KOPT-K1 (cell line): ENCODE data around the gene ISM1.

Experiments used
- H3K27ac ChIP-seq: fragments of 200-600 bp; sonication (generic); 2 replicates; pipeline ENCODE4 v1.5.1; 2016; ENCODE audit warnings: antibody characterized with exemption, mild to moderate bottlenecking, low read depth, low read length; ENCODE audit not compliant: poor library complexity, severe bottlenecking
- H3K36me3 ChIP-seq: fragments of 200-600 bp; sonication (generic); 2 replicates; pipeline ENCODE4 v1.5.1; 2017; ENCODE audit warnings: antibody characterized with exemption, mild to moderate bottlenecking, low read length, moderate library complexity; ENCODE audit not compliant: insufficient read depth
- H3K9me3 ChIP-seq: fragments of 200-600 bp; sonication (generic); 2 replicates; pipeline ENCODE4 v1.5.1; 2017; ENCODE audit warnings: antibody characterized with exemption, low read length, mild to moderate bottlenecking; ENCODE audit not compliant: insufficient read depth, poor library complexity, severe bottlenecking

Gene ISM1

GRCh38 chr20:13277663-13278295, 56.7 kb downstream of the ISM1 start:
- Histone ChIP-seq H3K36me3 (no peaks in the 10 kb centered on the region), H3K9me3 (no peaks in the 10 kb centered on the region), H3K27ac (no peak overlapping the region)

- Histone ChIP-seq H3K27ac (no peak overlapping the region), H3K36me3 (no peaks in the 10 kb centered on the region), H3K9me3 (no peaks in the 10 kb centered on the region)
These were observed 57.9 kb downstream of the ISM1 start for GRCh38 chr20:13278812-13279570.

DNA sequence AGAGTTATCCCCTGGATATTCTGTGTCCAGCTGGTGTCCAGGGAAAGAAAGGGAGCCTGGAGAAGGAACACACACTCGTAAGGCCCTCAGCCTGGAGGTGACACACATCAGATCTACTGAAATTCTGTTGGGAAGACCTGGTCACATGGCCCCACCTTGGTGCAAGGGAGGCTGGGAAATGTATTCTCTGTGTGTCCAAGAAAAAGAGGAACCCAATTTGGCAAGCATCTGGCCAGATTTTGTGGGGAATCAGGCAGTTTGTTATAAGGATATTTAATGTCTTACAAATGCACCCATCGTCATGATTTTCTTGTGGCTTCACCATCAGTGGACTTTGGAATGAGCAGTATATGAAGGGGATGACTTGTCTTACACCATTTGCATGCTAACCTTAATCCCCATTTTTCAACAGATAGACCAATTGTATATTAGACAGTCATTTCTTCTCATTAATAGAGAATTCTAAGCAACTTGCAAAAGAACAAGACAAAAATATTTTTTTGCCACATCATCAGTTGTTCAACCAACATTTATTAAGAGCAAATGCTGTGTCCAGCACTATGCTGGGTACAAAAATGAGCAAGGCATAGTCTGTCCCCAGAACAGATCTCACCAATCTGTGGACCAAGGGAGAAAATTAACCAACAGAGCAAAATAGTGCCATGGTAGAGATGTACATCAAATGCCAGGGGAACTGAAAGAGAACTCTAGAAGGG, 59.7 kb downstream of the ISM1 start:
- H3K36me3 ChIP-seq = no peaks in the 10 kb centered on the region
- H3K9me3 ChIP-seq = no peaks in the 10 kb centered on the region
- H3K27ac ChIP-seq = no peak overlapping the region

- Histone ChIP-seq H3K27ac (no peak overlapping the region), H3K36me3 (no peaks in the 10 kb centered on the region), H3K9me3 (no peaks in the 10 kb centered on the region)
These were observed 63.1 kb downstream of the ISM1 start for GRCh38 chr20:13283869-13284829.

DNA sequence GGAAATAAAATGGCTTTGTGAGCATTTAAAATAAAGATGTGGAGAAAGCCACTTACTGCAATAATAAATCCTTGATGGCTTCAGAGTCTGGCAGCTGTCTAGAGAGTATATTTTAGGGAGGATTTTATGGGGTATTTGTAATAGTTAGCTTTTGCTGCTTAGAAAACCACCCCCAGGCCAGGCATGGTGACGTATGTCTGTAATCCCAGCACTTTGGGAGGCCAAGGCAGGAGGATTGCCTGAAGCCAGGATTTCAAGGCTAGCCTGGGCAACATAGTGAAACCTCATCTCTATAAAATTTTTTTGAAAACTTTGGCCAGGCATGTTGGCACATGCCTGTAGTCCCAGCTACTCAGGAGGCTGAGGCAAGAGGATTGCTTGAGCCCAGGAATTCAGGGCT, 63.8 kb downstream of the ISM1 start:
- H3K9me3 ChIP-seq = no peaks in the 10 kb centered on the region
- no peak overlapping the region for H3K27ac ChIP-seq
- H3K36me3 ChIP-seq = no peaks in the 10 kb centered on the region

DNA sequence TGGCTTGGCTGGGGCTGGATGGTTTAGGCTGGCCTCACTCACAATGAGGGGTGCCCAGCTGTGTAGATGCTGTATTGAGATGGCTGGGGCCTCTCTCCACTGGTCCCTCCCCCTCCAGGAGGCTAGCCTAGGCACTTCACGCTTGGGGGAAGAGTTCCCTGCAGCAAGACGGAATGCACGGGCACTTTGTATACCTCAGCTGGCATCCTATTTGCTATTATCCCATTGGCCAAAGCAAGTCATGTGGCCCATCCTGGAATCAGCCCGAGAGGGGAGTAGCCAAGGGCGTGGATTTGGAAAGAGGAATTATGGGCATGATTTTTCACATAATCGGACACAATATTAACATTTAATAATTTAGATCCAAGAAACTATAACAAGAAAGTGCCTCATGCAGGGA, 64.3 kb downstream of the ISM1 start:
- Histone ChIP-seq H3K36me3 (no peaks in the 10 kb centered on the region), H3K9me3 (no peaks in the 10 kb centered on the region), H3K27ac (no peak overlapping the region)

- H3K27ac ChIP-seq = no peak overlapping the region
- H3K36me3 ChIP-seq = no peaks in the 10 kb centered on the region
- no peaks in the 10 kb centered on the region for H3K9me3 ChIP-seq
These were observed 65.0 kb downstream of the ISM1 start for GRCh38 chr20:13286052-13286451.

- no peaks in the 10 kb centered on the region for H3K36me3 ChIP-seq
- H3K9me3 ChIP-seq = no peaks in the 10 kb centered on the region
- H3K27ac ChIP-seq = no peak overlapping the region
These were observed 65.5 kb downstream of the ISM1 start for GRCh38 chr20:13286607-13287006.

DNA sequence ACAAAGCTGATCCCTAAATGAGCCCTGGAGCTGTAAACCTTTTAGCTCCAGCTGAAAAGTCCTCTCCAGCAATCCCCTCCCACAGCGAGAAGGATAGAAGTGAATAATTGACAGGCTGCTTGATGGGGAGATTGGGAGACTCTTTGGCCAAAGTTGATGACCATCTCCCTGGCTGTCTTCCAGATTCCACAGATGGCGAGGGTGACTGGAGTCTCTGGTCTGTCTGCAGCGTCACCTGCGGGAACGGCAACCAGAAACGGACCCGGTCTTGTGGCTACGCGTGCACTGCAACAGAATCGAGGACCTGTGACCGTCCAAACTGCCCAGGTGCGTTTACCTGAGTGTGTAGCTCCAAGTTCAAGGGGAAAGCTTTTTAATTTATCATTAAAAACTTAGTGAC, 67.3 kb downstream of the ISM1 start:
- Histone ChIP-seq H3K36me3 (no peaks in the 10 kb centered on the region), H3K9me3 (no peaks in the 10 kb centered on the region), H3K27ac (no peak overlapping the region)

DNA sequence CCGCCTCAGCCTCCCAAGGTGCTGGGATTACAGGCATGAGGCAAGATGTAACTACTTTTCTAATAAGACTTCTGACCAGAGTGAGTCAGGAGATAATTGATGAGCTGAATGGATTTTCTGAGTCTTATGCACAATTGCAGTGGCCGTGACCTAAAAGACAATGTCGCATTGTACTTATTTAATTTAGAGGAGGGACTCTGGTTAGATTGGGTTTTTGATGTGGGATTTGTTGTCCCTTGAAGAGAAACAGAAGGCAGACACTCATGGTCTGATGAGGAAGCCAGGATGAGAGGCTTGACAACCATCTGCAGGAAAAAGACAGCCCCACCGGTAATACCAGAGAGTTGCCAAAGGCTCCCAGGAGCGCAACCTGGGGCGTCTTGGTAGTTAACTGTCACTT, 68.0 kb downstream of the ISM1 start:
- Histone ChIP-seq H3K9me3 (no peaks in the 10 kb centered on the region), H3K36me3 (no peaks in the 10 kb centered on the region), H3K27ac (no peak overlapping the region)

DNA sequence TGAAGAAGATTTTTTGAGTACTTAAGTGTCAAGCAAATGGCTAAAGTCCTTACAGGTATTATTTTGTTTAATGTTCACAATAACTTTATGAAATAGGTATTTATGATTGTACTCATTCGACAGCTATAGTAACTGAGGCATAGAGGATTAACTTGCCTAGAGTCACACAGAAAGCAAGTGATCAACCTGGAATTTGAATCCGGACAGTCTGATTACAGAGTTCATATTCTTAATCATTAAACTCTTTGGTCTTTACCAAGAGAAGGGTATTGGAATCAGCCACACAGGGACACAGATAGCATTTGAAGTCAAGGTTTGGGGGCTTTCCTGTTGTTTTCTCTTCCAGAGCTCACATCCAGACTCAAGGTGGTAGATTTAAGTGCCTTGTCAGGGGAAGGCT, 69.7 kb downstream of the ISM1 start:
- no peak overlapping the region for H3K27ac ChIP-seq
- H3K9me3 ChIP-seq = no peaks in the 10 kb centered on the region
- H3K36me3 ChIP-seq = no peaks in the 10 kb centered on the region

DNA sequence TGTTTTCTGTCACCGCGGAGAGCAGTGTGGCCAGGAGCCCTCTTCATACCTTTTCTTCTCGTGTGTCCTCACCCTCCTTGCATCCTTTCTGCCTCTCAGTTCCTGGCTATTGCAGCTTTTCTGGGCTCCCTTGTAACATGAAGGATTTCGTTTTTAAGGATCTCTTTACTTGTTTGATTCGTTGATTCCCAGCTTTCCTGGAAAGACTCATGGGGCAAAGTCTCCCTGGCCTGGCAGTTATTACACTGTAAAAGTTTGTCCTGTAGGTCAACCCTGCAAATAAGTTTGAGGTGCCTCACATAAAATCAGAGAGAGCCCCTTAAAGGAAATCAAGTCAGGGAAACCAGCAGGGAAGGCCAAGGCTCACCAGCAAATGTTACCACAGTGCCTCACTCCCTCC, 70.1 kb downstream of the ISM1 start:
- H3K9me3 ChIP-seq = no peaks in the 10 kb centered on the region
- H3K27ac ChIP-seq = no peak overlapping the region
- H3K36me3 ChIP-seq = no peaks in the 10 kb centered on the region

DNA sequence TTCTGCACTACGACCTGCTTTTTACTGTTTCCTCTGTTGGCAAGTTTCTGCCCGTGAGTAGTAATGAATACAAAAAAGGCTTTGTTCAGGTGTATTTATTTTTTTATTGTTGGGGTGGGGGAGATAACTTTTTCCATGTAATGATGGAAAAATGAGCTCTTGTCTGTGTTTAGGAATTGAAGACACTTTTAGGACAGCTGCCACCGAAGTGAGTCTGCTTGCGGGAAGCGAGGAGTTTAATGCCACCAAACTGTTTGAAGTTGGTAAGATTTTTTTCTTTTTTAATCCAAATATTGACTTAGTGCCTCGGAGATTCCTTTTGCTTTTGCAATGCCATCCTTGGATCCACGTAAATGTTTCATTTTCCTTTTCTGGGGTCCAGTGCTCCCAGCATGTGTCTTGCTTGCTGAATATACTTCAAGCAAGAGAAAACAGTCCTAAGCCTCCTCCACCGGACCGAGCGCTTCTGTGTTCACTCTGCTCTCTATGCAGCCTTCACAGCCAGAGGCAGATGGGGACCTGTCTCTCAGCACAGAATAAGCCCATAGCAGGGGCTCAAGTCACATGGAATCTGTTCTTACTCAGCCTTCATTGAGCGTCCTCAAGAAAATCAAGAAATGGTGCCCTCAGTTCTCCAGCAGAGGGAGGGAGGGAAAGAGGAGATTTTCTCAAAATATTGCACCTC, 71.3 kb downstream of the ISM1 start:
- H3K27ac ChIP-seq = no peak overlapping the region
- H3K36me3 ChIP-seq = no peaks in the 10 kb centered on the region

DNA sequence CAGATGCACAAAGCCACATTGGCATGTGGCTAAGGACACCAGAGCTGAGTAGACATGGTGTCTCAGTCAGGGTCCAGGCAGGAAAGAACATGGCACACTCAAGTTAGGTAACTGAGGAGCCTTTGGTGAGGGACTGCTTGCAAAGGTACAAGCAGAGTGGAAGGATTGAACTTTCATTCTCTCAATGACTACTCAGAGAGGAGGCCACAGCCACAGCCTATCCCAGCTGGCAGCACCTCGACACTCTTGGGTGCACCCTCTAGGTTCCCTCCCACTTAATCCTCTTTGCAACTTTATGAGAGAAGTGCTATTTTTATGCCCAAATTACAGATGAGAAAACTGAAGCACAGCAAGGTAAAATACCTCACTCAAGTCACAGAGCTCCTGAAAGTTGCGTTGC, 73.4 kb downstream of the ISM1 start:
- Histone ChIP-seq H3K9me3 (no peaks in the 10 kb centered on the region), H3K27ac (no peak overlapping the region), H3K36me3 (no peaks in the 10 kb centered on the region)

More for the DNA sequence above, 71.3 kb downstream of the ISM1 start:
- H3K9me3 ChIP-seq = no peaks in the 10 kb centered on the region
